Neural progenitor cell (in vitro differentiated cells): ENCODE results near the gene SCG5.
A peak's percentile ranks its signal among the peaks of the same experiment; 100 is the strongest.

ENCODE experiments used
- EZH2 ChIP-seq: fragments of 200-600 bp; sonication (generic); IDR thresholded peaks from 2 replicates; pipeline ENCODE4 v1.6.1; 2017; ENCODE audit warnings: antibody characterized with exemption, mild to moderate bottlenecking, moderate library complexity
- TF ChIP-seq, protein P1 (sequence below): fragments of 200-600 bp; sonication (generic); IDR thresholded peaks from 2 replicates; pipeline ENCODE4 v1.5.1; 2017; ENCODE audit warnings: antibody characterized with exemption, mild to moderate bottlenecking

DNA sequence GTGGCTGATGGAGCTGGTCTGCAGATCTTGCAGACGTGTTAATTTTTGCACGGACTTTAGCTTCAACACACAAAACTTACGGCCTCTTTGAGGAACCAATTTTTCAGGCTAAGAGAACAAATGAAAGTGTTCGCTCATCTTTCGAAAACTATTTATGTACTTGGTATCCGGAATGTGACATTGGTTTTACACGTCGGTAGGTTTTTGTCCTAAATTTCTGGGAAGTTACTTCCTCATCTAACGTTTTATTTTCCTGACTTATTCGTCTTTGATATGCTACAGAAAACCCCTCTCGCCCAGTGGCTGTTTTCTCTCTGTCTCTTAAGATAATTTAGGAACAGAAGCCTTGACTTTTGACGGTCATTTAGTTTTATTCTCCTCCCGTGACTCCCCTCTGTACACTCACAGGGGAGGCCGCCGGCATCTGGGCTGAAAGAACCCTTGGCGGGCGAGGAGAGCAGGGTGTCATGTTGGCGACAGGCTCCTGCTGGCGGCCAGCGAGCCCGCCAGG is 75.5 kb downstream of the SCG5 start:
- TF ChIP-seq, protein P1, sequence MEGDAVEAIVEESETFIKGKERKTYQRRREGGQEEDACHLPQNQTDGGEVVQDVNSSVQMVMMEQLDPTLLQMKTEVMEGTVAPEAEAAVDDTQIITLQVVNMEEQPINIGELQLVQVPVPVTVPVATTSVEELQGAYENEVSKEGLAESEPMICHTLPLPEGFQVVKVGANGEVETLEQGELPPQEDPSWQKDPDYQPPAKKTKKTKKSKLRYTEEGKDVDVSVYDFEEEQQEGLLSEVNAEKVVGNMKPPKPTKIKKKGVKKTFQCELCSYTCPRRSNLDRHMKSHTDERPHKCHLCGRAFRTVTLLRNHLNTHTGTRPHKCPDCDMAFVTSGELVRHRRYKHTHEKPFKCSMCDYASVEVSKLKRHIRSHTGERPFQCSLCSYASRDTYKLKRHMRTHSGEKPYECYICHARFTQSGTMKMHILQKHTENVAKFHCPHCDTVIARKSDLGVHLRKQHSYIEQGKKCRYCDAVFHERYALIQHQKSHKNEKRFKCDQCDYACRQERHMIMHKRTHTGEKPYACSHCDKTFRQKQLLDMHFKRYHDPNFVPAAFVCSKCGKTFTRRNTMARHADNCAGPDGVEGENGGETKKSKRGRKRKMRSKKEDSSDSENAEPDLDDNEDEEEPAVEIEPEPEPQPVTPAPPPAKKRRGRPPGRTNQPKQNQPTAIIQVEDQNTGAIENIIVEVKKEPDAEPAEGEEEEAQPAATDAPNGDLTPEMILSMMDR: no peak
- TF ChIP-seq EZH2: peak; percentile 73
